ENCODE data around the gene ETS2. TPM values are rescaled to one million over a fixed set of nuclear protein-coding genes. Genes with fewer than 3 reads are reported as not detected.
A peak's percentile ranks its signal among the peaks of the same experiment; 100 is the strongest.

The ETS2 gene
- total RNA-seq, 1 donor from 2014 or later = 113 TPM

- intact Hi-C loops (cut with DNase I) = no loop called here
- TF ChIP-seq CTCF (IDR thresholded peaks at IDR 0.05) = no peak
- Histone ChIP-seq H3K27me3 (no peaks in the 10 kb centered on the region), H3K4me1 (no peaks in the 10 kb centered on the region), H3K27ac (no peak overlapping the region), H3K4me3 (no peak overlapping the region), H3K36me3 (no peaks in the 10 kb centered on the region), H3K9me3 (peaks cover 0 to 4% of the 10 kb centered on the region in 2 donors)
- peak in 1 of 2 donors; percentile 2 for DNase-seq (ENCODE audit: low spot score in 2 of 2)
These were observed 17.3 kb upstream of the ETS2 start for GRCh38 chr21:38788275-38788905.

- intact Hi-C loops (cut with DNase I) = no loop called here
- Histone ChIP-seq H3K27ac (no peak overlapping the region), H3K27me3 (no peaks in the 10 kb centered on the region), H3K9me3 (peaks cover 0 to 4% of the 10 kb centered on the region in 2 donors), H3K4me3 (no peak overlapping the region), H3K4me1 (no peaks in the 10 kb centered on the region), H3K36me3 (no peaks in the 10 kb centered on the region)
- TF ChIP-seq CTCF (IDR thresholded peaks at IDR 0.05) = no peak
- DNase-seq (ENCODE audit: low spot score in 2 of 2) = peak in 1 of 2 donors; percentile 15
These were observed 16.5 kb upstream of the ETS2 start for GRCh38 chr21:38789275-38789674.

- no peak overlapping the region for H3K4me3 ChIP-seq
- peak in 1 of 2 donors; percentile 9 for DNase-seq (ENCODE audit: low spot score in 2 of 2)
- H3K9me3 ChIP-seq = peaks cover 0 to 4% of the 10 kb centered on the region in 2 donors
- no peaks in the 10 kb centered on the region for H3K4me1 ChIP-seq
- H3K36me3 ChIP-seq = no peaks in the 10 kb centered on the region
- no peaks in the 10 kb centered on the region for H3K27me3 ChIP-seq
- intact Hi-C loops (cut with DNase I) = no loop called here
- no peak overlapping the region for H3K27ac ChIP-seq
- no peak for TF ChIP-seq CTCF (IDR thresholded peaks at IDR 0.05)
These were observed 15.7 kb upstream of the ETS2 start for GRCh38 chr21:38790059-38790458.

- DNase-seq (ENCODE audit: low spot score in 2 of 2) = no peak
- intact Hi-C loops (cut with DNase I) = no loop called here
- no peak overlapping the region for H3K27ac ChIP-seq
These were observed 14.8 kb upstream of the ETS2 start for GRCh38 chr21:38790961-38791360.

GRCh38 chr21:38792676-38793459, 12.9 kb upstream of the ETS2 start:
- TF ChIP-seq CTCF (IDR thresholded peaks at IDR 0.05) = no peak
- H3K27me3 ChIP-seq = no peaks in the 10 kb centered on the region
- H3K27ac ChIP-seq = no peak overlapping the region
- H3K4me1 ChIP-seq = no peaks in the 10 kb centered on the region
- no peaks in the 10 kb centered on the region for H3K36me3 ChIP-seq
- peak in 1 of 2 donors; percentile 24 for DNase-seq (ENCODE audit: low spot score in 2 of 2)
- peaks cover 0 to 4% of the 10 kb centered on the region in 2 donors for H3K9me3 ChIP-seq
- intact Hi-C loops (cut with DNase I) = no loop called here
- no peak overlapping the region for H3K4me3 ChIP-seq

More at GRCh38 chr21:38790961-38791360, 14.8 kb upstream of the ETS2 start:
- no peaks in the 10 kb centered on the region for H3K27me3 ChIP-seq
- H3K4me1 ChIP-seq = no peaks in the 10 kb centered on the region
- no peak for TF ChIP-seq CTCF (IDR thresholded peaks at IDR 0.05)
- H3K4me3 ChIP-seq = no peak overlapping the region
- H3K9me3 ChIP-seq = peaks cover 0 to 4% of the 10 kb centered on the region in 2 donors
- no peaks in the 10 kb centered on the region for H3K36me3 ChIP-seq
